PC-3 (cell line): ENCODE measurements around the gene WDR7. TPM values are rescaled to one million over a fixed set of nuclear protein-coding genes. Genes with fewer than 3 reads are reported as not detected.

Experiments used
- ATAC-seq: fragments of 200-7000 bp; cut with Tn5 transposase; 2 replicates; pipeline ENCODE4 v1.9.1; 2020; ENCODE audit warnings: mild to moderate bottlenecking, moderate library complexity
- BruUV-seq: library from RNA; stranded (reverse); fragments of 400-500 nt; replicated peaks from 2 replicates; lab custom pipeline; 2021; lab: Mats Ljungman, UMichigan
- CTCF ChIA-PET: fragments of 300-600 bp; sonication (Branson Sonifier 250); formaldehyde crosslinking; loops from one replicate; lab custom pipeline; 2022; ENCODE audit warnings: antibody characterized with exemption; lab: Charles Lee
- POLR2A ChIA-PET: fragments of 300-600 bp; sonication (Branson Sonifier 250); formaldehyde crosslinking; loops from one replicate; lab custom pipeline; 2022; ENCODE audit warnings: antibody characterized with exemption; ENCODE audit not compliant: unreplicated experiment; lab: Charles Lee
- DNase-seq: peaks from one replicate; pipeline ENCODE4 v3.0.0-alpha.2; 2015
- H2AFZ ChIP-seq: fragments of 300-600 bp; sonication (generic); 2 replicates; pipeline ENCODE4 v1.6.0; 2016; ENCODE audit warnings: antibody characterized with exemption, low read length
- H3F3A ChIP-seq: fragments of 300-600 bp; sonication (generic); one replicate; pipeline ENCODE4 v1.6.0; 2017; ENCODE audit warnings: antibody characterized with exemption, low read length, control low read depth, mild to moderate bottlenecking; ENCODE audit not compliant: unreplicated experiment
- H3K27ac ChIP-seq: fragments of 300-600 bp; sonication (generic); 2 replicates; pipeline ENCODE4 v1.5.1; 2016; ENCODE audit warnings: mild to moderate bottlenecking, low read length
- H3K27me3 ChIP-seq: fragments of 300-600 bp; sonication (generic); 2 replicates; pipeline ENCODE4 v1.6.1; 2016; ENCODE audit warnings: low read length, mixed read lengths
- H3K36me3 ChIP-seq: fragments of 300-600 bp; sonication (generic); 2 replicates; pipeline ENCODE4 v1.6.1; 2016; ENCODE audit warnings: low read depth, mixed run types, low read length, mixed read lengths
- H3K4me1 ChIP-seq: fragments of 300-600 bp; sonication (generic); 2 replicates; pipeline ENCODE4 v1.5.1; 2016; ENCODE audit warnings: low read length; ENCODE audit not compliant: insufficient read depth
- H3K4me2 ChIP-seq: fragments of 300-600 bp; sonication (generic); 2 replicates; pipeline ENCODE4 v1.6.0; 2016; ENCODE audit warnings: low read length
- H3K4me3 ChIP-seq: fragments of 300-600 bp; sonication (generic); 2 replicates; pipeline ENCODE4 v1.5.1; 2016; ENCODE audit warnings: mild to moderate bottlenecking, low read length, mixed read lengths
- H3K79me2 ChIP-seq: fragments of 300-600 bp; sonication (generic); 2 replicates; pipeline ENCODE4 v1.6.1; 2017; ENCODE audit warnings: low read length, mixed read lengths
- H3K9ac ChIP-seq: fragments of 300-600 bp; sonication (generic); 2 replicates; pipeline ENCODE4 v1.6.0; 2016; ENCODE audit warnings: mild to moderate bottlenecking, low read length
- H3K9me2 ChIP-seq: fragments of 300-600 bp; sonication (generic); replicated peaks from 2 replicates; pipeline ENCODE4 v1.6.1; 2016; ENCODE audit warnings: mixed run types, low read length, mixed read lengths
- H3K9me3 ChIP-seq: fragments of 300-600 bp; sonication (generic); 2 replicates; pipeline ENCODE4 v1.6.1; 2016; ENCODE audit warnings: low read length, mixed read lengths
- H4K20me1 ChIP-seq: fragments of 300-600 bp; sonication (generic); 2 replicates; pipeline ENCODE4 v1.6.1; 2016; ENCODE audit warnings: low read length, mixed read lengths
- EZH2 ChIP-seq: fragments of 300-600 bp; sonication (generic); IDR thresholded peaks from one replicate; pipeline ENCODE4 v1.6.1; 2017; ENCODE audit warnings: antibody characterized with exemption, mild to moderate bottlenecking, low read length; ENCODE audit not compliant: unreplicated experiment
- EZH2phosphoT487 ChIP-seq: fragments of 300-600 bp; sonication (generic); IDR thresholded peaks from 2 replicates; pipeline ENCODE4 v1.6.1; 2018; ENCODE audit warnings: mild to moderate bottlenecking, antibody characterized with exemption, low read length, borderline replicate concordance
- intact Hi-C: fragments of 100-400 bp; cut with micrococcal nuclease; formaldehyde crosslinking; loops from 2 replicates; pipeline ENCODE4 v1.9.0; 2023
- total RNA-seq: library from RNA; depleted of rRNA; stranded (reverse); fragments of >200 nt; gene quantifications from 2 replicates; pipeline ENCODE4 v1.2.3, GENCODE V29; 2014
- TF ChIP-seq, protein P1 (sequence below): fragments of 300-600 bp; sonication (generic); conservative IDR thresholded peaks from 2 replicates; pipeline ENCODE4 v1.5.1; 2017; ENCODE audit warnings: antibody characterized with exemption, low read depth, mild to moderate bottlenecking, low read length

The WDR7 gene
- total RNA-seq, 1 experiment from 2014 or later, result 16.0 TPM

GRCh38 chr18:57043241-57043640 is 392.1 kb downstream of the WDR7 start:
- no peaks in the 10 kb centered on the region for H3F3A ChIP-seq
- H3K4me3 ChIP-seq, result no peak overlapping the region
- no peaks in the 10 kb centered on the region for H3K9me2 ChIP-seq
- H2AFZ ChIP-seq, result no peak overlapping the region
- BruUV-seq, result no TSS peak
- intact Hi-C loops, result no loop called here
- H3K36me3 ChIP-seq, result no peaks in the 10 kb centered on the region
- H3K9me3 ChIP-seq, result no peaks in the 10 kb centered on the region
- DNase-seq, result no peak
- TF ChIP-seq, protein P1, sequence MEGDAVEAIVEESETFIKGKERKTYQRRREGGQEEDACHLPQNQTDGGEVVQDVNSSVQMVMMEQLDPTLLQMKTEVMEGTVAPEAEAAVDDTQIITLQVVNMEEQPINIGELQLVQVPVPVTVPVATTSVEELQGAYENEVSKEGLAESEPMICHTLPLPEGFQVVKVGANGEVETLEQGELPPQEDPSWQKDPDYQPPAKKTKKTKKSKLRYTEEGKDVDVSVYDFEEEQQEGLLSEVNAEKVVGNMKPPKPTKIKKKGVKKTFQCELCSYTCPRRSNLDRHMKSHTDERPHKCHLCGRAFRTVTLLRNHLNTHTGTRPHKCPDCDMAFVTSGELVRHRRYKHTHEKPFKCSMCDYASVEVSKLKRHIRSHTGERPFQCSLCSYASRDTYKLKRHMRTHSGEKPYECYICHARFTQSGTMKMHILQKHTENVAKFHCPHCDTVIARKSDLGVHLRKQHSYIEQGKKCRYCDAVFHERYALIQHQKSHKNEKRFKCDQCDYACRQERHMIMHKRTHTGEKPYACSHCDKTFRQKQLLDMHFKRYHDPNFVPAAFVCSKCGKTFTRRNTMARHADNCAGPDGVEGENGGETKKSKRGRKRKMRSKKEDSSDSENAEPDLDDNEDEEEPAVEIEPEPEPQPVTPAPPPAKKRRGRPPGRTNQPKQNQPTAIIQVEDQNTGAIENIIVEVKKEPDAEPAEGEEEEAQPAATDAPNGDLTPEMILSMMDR, result no peak
- no peak for TF ChIP-seq EZH2phosphoT487
- no peak for TF ChIP-seq EZH2
- H3K79me2 ChIP-seq, result no peaks in the 10 kb centered on the region
- no peaks in the 10 kb centered on the region for H3K4me1 ChIP-seq
- POLR2A ChIA-PET, result no interaction called here
- no peak overlapping the region for H3K9ac ChIP-seq
- H3K27me3 ChIP-seq, result peaks cover 20% of the 10 kb centered on the region; the same call in 1 of the 2 replicates
- H3K4me2 ChIP-seq, result no peak overlapping the region
- no peak overlapping the region for H3K27ac ChIP-seq
- ATAC-seq, result no peak
- no peaks in the 10 kb centered on the region for H4K20me1 ChIP-seq
- CTCF ChIA-PET, result no interaction called here

GRCh38 chr18:57048351-57048750 is 397.2 kb downstream of the WDR7 start:
- Histone ChIP-seq H3K4me2 (no peak overlapping the region), H3K36me3 (no peaks in the 10 kb centered on the region), H3K27ac (no peak overlapping the region), H3F3A (no peaks in the 10 kb centered on the region), H3K4me3 (no peak overlapping the region), H3K9ac (no peak overlapping the region), H3K4me1 (no peaks in the 10 kb centered on the region), H3K27me3 (peaks cover 18% of the 10 kb centered on the region; the same call in 1 of the 2 replicates), H3K9me3 (no peaks in the 10 kb centered on the region), H4K20me1 (no peaks in the 10 kb centered on the region), H3K79me2 (no peaks in the 10 kb centered on the region), H3K9me2 (no peaks in the 10 kb centered on the region), H2AFZ (no peak overlapping the region)
- no TSS peak for BruUV-seq
- CTCF ChIA-PET, result no interaction called here
- intact Hi-C loops, result no loop called here
- TF ChIP-seq, protein P1, result no peak
- TF ChIP-seq EZH2 (no peak), EZH2phosphoT487 (no peak)
- no peak for DNase-seq
- ATAC-seq, result no peak
- POLR2A ChIA-PET, result no interaction called here

DNA sequence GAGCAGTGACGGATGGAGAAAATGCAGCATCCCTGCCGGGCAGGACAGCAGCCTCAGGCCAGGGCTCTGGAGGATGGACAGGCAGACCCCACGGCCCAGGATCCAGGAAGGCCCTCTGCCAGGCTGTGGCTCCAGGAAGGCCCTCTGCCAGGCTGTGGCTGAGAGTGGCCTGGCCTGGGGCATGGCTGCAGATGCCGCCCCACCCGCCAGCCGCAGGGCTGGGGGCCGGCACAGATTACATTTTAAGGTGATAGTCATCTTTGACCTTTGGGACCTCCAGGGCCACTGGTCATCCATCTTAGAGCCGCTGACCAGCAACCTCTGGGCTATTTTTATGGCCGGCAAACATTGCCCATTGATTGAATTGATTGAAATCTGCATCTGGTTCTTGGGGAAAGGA is 397.7 kb downstream of the WDR7 start:
- Histone ChIP-seq H3K9me3 (no peaks in the 10 kb centered on the region), H3K79me2 (no peaks in the 10 kb centered on the region), H3K9me2 (no peaks in the 10 kb centered on the region), H3K4me3 (no peak overlapping the region), H3K4me2 (no peak overlapping the region), H3K36me3 (no peaks in the 10 kb centered on the region), H3F3A (no peaks in the 10 kb centered on the region), H3K27me3 (peaks cover 14% of the 10 kb centered on the region; the same call in 1 of the 2 replicates), H3K27ac (no peak overlapping the region), H4K20me1 (no peaks in the 10 kb centered on the region), H2AFZ (no peak overlapping the region), H3K4me1 (no peaks in the 10 kb centered on the region), H3K9ac (no peak overlapping the region)
- BruUV-seq, result no TSS peak
- TF ChIP-seq, protein P1, result no peak
- TF ChIP-seq EZH2phosphoT487 (no peak), EZH2 (no peak)
- ChIA-PET POLR2A (no interaction called here), CTCF (no interaction called here)
- intact Hi-C loops, result no loop called here
- DNase-seq, result no peak
- ATAC-seq, result no peak
